OCI-M2 (cell line): ENCODE results near the gene ACP5.

ENCODE experiments used
- DNase-seq: peaks from one replicate; lab custom pipeline; 2025; ENCODE audit not compliant: unreplicated experiment; lab: John Stamatoyannopoulos, UW

The ACP5 gene

DNA sequence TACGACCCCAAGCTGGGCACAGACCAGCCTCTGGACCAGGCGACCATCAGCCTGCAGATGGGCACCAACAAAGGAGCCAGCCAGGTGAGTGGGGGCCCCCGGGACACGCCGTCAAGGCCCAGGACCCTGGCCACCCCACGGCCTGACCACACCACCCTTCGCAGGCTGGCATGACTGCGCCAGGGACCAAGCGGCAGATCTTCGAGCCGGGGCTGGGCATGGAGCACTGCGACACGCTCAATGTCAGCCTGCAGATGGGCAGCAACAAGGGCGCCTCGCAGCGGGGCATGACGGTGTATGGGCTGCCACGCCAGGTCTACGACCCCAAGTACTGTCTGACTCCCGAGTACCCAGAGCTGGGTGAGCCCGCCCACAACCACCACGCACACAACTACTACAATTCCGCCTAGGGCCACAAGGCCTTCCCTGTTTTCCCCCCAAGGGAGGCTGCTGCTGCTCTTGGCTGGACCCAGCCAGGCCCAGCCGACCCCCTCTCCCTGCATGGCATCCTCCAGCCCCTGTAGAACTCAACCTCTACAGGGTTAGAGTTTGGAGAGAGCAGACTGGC, 28.0 kb downstream of the ACP5 start:
- no peak for DNase-seq

DNA sequence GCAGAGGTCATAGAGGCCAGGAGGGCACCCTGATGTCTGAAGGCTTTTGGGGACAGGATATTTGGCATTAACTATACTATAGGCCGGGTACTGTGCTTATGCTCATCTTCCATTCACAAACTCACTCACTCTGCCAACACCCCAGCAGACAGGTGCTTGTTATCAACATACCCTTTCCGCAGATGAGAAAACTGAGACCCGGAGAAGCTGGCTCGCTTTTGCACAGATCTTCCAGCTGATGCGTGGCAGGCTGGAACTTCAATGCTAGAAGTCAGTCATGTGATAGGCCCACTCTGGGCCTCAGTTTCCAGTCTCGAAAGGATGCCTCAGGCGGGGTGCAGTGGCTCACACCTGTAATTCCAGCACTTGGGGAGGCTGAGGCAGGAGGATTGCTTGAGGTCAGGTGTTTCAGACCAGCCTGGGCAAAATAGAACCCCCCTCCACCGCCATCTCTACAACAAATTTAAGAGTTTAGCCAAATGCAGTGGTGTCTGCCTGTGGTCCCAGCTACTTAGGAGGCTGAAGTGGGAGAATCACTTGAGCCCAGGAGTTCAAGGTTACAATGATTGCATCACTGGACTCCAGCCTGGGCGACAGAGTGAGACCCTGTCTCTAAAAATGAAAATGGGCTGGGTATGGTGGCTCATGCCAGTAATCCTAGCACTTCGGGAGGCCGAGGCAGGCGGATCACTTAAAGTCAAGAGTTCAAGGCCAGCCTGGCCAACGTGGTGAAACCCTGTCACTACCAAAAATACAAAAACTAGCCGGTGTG, 29.3 kb downstream of the ACP5 start:
- no peak for DNase-seq

DNA sequence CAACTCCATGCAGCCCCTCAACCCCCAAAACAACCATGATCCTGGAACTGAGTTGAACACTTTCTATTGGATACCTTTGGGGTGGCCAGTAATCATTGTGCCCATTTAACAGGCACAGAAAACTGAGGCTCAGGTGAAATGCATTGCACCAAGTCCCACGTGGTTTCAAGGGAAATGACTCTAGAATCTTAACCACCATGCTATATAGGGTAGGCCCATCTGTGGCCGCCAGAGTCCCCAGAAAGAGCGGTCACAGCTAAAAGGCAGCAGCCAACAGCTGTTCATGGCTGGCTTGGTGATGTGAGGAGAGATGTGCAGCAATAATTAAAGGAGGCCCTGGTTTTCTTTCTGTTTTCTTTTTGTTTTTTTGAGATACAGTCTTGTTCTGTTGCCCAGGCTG, 36.2 kb downstream of the ACP5 start:
- no peak for DNase-seq

DNA sequence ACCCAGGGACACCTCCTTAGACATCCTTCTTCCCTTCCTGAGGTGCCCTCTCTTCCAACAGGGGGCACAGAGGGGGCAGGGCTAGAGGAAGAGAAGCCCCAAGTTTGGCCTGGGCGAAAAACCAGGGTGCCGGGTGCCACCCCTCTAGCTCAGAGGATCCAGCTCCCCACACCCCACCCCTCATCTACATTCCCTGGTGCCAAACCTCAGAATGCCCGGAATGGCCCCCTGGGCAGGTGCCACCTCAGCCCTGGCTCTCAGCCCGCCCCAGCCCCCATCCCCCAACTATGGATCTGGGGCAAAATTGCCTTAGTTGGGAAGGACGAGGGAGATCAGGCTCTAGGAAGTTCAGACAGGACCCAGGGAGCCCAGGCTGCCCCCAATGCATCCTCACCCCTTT, 36.8 kb downstream of the ACP5 start:
- no peak for DNase-seq

DNA sequence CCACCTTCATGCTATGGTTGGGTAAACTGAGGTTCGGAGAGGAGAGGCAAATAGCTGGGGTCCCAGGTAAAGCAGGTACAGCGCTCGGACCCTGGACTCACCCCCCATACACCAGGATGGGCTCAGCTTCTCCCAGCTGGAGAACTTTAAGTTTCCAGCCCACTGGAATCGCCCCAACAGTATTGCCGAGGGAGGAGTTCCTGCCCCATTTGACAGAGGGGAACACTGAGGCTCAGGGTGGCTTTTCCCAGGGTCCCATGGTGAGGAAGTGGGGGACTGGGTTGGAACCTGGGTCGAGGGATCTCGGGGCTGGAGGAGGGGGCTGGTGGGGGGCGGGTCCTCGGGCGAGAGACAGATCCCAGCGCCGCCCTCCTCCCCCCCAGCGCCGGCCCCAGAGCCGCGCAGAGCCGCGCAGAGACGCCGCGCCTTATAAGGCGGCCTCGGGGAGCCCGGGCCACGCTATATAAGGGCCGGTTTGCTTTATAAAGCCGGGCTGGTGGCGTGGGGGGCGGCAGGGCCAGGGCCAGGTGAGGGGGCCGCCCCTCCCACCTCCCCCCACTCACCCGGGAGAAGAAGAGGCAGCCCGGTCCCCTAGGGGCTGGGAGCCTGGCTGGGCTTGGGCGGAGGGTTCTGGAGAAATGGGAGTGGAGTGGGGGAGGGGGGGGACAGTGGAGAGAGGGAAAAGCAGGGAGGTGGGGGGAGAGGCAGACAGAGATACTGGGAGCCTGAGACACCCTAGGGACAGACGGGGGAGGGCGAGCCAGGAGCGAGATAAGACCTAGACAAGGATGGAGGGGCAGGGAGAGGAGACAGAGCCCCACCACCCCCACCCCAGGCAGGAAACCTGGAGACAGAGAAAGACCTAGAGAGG, 37.7 kb downstream of the ACP5 start:
- no peak for DNase-seq

DNA sequence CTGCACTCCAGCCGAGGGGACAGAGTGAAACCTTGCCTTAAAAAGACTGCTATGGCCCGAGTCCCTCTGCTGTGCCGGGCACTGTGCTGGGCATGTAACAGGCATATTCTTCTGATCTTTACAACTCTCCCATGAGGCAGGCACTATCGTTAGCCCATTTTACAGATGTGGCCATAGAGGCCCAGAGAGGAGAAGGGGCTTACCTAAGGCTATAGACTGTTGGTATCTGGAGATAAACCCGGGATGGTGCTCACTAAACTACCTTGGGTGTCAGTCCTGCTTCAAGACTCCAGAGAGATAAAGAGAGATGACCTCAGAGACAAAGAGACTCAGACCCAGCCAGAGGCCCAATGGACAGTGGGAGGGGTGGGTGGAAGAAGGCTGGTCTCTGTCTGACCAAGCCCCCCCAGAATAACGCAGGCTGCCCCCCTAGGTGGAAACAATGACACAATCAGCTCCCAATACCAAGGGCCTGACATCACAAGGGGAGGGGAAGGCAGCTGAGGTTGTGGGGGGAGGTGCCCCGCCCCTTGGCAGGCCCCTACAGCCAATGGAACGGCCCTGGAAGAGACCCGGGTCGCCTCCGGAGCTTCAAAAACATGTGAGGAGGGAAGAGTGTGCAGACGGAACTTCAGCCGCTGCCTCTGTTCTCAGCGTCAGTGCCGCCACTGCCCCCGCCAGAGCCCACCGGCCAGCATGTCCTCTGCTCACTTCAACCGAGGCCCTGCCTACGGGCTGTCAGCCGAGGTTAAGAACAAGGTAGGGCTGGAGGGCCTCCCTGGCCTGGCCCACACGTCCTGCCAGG, 39.0 kb downstream of the ACP5 start, which contains the start of gene CNN1:
CNN1 (plus strand) TSS at position 620 of the 805 bp plus-strand sequence; CDS start at position 697, 77 bp downstream.
- no peak for DNase-seq

DNA sequence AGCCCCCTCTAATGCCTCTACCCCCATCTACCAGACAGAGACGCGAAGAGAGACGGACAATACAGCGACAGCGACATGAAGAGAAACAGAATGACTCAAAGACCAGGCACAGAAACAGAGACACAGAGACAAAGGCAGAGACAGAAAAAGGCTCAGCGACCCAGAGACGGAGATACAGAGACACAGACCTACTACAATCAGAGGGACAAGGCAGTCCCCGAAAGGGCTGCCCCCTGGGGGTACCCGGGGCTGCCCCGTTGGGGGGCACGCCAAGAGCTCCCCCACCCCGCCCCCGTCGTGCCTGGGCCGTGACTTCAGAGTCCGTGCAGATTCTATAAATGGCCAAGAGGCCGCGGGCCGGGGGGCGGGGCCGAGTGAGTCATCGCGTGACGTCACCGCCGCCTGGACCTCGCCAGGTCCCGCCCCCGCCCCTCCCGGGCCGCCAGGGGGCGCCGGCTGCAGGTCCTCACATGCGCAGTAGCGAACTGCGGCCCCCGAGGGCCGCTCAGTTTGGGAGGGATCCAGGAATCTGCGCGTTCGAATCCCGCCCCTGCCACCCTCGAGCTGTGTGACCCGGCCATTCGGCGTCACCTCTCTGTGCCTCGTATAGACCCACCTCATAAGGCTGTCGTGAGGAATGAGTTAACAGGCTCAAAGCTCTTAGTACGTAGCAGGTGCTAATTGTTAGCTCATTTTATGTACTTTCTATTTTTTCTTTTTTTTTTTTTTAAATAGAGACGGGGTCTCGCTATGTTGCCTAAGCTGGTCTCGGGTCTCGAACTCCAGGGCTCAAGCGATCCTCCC, 41.5 kb downstream of the ACP5 start:
- DNase-seq = peak; percentile 96

DNA sequence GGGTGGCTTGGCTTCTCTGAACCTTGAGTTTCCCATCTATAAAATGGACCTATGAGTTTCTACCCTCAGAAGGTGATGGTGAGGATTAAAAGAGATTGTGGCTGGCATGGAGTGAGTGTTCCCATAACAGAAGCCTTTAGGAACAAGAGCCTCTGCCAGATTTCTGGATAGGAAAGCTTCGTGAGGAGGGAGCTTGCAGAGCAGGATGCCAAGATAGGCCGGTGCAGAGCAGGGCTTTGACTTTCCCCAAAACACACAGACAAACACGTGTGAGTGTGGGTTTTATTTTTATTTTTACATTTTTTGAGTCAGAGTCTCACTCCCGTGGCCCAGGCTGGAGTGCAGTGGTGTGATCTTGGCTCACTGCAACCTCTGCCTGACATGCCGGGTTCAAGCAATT, 42.5 kb downstream of the ACP5 start:
- no peak for DNase-seq

DNA sequence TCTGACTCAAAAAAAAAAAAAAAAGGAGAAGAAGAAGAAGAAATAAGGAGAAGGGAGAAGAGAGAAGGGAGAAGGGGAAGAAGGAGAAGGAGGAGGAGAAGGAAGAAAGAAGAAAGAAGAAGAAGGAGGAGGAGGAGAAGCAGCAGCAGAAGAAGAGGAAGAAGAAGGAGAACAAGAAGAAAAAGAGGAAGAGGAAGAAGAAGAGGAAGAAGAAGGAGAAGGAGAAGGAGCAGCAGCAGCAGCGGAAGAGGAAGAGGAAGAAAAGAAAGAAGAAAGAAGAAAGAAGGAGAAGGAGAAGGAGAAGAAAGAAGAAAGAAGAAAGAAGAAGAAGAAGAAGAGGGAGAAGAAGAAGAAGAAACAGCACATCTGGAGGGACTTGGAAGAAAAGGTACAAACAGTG, 42.9 kb downstream of the ACP5 start:
- DNase-seq = no peak

DNA sequence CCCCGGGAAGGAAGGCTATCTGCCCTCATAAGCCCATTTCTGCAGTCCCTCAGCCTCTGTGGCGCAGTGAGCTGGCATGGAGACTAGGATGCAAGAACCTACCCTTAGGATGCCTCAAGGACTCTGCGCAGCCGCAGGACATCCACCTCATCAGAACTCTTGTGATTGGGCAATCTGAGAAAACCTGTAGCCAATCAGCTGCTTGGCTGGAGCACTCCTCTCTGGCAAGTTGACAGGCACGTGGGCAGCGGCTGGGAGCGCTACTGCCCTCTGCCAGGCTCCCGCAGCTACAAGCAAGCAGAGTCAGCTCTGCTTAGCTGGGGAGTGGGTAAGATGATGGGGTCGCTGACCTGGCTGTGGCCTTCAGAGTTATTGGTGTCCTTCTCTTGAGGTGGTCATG, 47.0 kb downstream of the ACP5 start:
- no peak for DNase-seq

DNA sequence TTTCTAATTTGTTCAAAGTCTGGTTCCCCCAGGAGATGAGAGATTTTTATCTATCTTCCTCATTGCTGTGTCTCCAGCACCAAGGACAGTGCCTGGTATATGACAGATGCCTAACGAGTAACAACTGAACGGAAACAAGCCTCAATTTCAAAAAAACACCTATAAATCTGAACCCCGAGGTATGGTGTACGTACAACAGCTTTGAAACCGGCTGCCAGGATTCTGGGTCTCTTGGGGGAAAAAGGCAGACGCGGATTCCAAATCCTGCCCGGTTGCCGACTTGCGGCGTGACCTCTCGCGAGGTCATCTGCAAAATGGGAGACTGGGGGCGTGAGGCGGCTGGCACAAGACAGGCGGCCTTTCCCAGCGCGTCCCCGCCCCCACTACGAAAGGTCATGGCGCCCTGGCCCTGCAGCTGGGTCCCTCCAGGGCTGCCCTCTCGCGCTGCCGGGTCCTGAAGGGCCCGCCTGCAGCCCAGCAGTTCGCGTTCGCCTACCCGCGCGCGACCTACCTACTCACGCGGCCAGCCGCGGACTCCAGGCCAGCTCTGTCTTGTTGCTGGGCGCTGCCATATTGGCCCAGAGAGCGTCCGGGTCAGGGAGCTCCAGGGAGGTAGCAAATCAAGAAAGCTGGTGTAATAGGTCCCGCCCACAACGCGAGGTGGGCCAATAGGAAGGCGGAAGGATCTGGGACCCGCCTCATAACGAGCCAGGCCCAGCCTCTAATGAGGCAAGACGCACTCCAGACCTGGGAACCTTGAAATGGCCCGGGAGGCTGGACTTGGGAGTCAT, 48.7 kb downstream of the ACP5 start, which contains the start of gene ECSIT:
ECSIT (minus strand) TSS at position 584 of the 791 bp plus-strand sequence. CDS start 9,964 bp downstream, outside the sequence.
- peak; percentile 100 for DNase-seq
